SK-N-SH treated with all-trans-retinoic acid at 6 μM for 48 hours (cell line): ENCODE results near the gene ST6GALNAC1.

Experiments used
- ATAC-seq: fragments of 200-7000 bp; cut with Tn5 transposase; 3 replicates; pipeline ENCODE4 v1.9.1; 2020; ENCODE audit warnings: mild to moderate bottlenecking, moderate library complexity
- ARNTL ChIP-seq: fragments of 450-650 bp; formaldehyde crosslinking; IDR thresholded peaks from 2 replicates; pipeline ENCODE4 v1.5.0; 2020; ENCODE audit warnings: low read depth, mild to moderate bottlenecking, moderate library complexity, borderline replicate concordance
- BACH2 ChIP-seq: fragments of 250-450 bp; sonication (Bioruptor Pico); IDR thresholded peaks from 2 replicates; pipeline ENCODE4 v1.9.0; 2021; ENCODE audit warnings: mild to moderate bottlenecking, borderline replicate concordance
- CSDC2 ChIP-seq: fragments of 250-450 bp; sonication (Bioruptor Pico); IDR thresholded peaks from 2 replicates; pipeline ENCODE4 v1.5.0; 2020; ENCODE audit warnings: mild to moderate bottlenecking, moderate library complexity
- CSRNP3 ChIP-seq: fragments of 250-450 bp; sonication (Bioruptor Pico); IDR thresholded peaks from 2 replicates; pipeline ENCODE4 v1.5.1; 2021; ENCODE audit warnings: mild to moderate bottlenecking, moderate library complexity
- ESRRG ChIP-seq: fragments of 250-450 bp; sonication (Bioruptor Pico); IDR thresholded peaks from 2 replicates; pipeline ENCODE4 v1.6.1; 2021; ENCODE audit warnings: mild to moderate bottlenecking
- GLIS3 ChIP-seq: fragments of 250-450 bp; sonication (Bioruptor Pico); IDR thresholded peaks from 2 replicates; pipeline ENCODE4 v1.5.0; 2020; ENCODE audit warnings: mild to moderate bottlenecking, moderate library complexity
- OSR1 ChIP-seq: fragments of 250-450 bp; sonication (Bioruptor Pico); IDR thresholded peaks from 2 replicates; pipeline ENCODE4 v1.8.0; 2022; ENCODE audit warnings: moderate library complexity, mild to moderate bottlenecking, inconsistent platforms
- PATZ1 ChIP-seq: fragments of 250-450 bp; sonication (Bioruptor Pico); IDR thresholded peaks from 2 replicates; pipeline ENCODE4 v1.8.0; 2020; ENCODE audit warnings: mild to moderate bottlenecking, moderate library complexity, borderline replicate concordance
- POU6F1 ChIP-seq: fragments of 250-450 bp; sonication (Bioruptor Pico); IDR thresholded peaks from 2 replicates; pipeline ENCODE4 v1.8.0; 2021; ENCODE audit warnings: low read depth, mild to moderate bottlenecking, moderate library complexity, borderline replicate concordance
- PPARA ChIP-seq: fragments of 250-450 bp; sonication (Bioruptor Pico); IDR thresholded peaks from 2 replicates; pipeline ENCODE4 v1.5.0; 2020; ENCODE audit warnings: mild to moderate bottlenecking, borderline replicate concordance
- RARB ChIP-seq: fragments of 250-450 bp; sonication (Bioruptor Pico); IDR thresholded peaks from 2 replicates; pipeline ENCODE4 v1.8.0; 2021; ENCODE audit warnings: mild to moderate bottlenecking, moderate library complexity
- SNAI2 ChIP-seq: fragments of 250-450 bp; sonication (Bioruptor Pico); IDR thresholded peaks from 2 replicates; pipeline ENCODE4 v1.5.0; 2020; ENCODE audit warnings: mild to moderate bottlenecking, moderate library complexity
- TCF4 ChIP-seq: fragments of 250-450 bp; sonication (Bioruptor Pico); IDR thresholded peaks from 2 replicates; pipeline ENCODE4 v1.8.0; 2021; ENCODE audit warnings: mild to moderate bottlenecking, moderate library complexity, borderline replicate concordance
- TOX ChIP-seq: fragments of 250-450 bp; sonication (Bioruptor Pico); IDR thresholded peaks from 2 replicates; pipeline ENCODE4 v1.8.0; 2021; ENCODE audit warnings: mild to moderate bottlenecking, moderate library complexity, borderline replicate concordance
- TSHZ2 ChIP-seq: fragments of 250-450 bp; sonication (Bioruptor Pico); IDR thresholded peaks from 2 replicates; pipeline ENCODE4 v1.5.0; 2020; ENCODE audit warnings: mild to moderate bottlenecking, moderate library complexity
- ZC3H10 ChIP-seq: fragments of 250-450 bp; sonication (Bioruptor Pico); IDR thresholded peaks from 2 replicates; pipeline ENCODE4 v1.5.1; 2021; ENCODE audit warnings: mild to moderate bottlenecking, moderate library complexity
- ZFP3 ChIP-seq: fragments of 250-450 bp; sonication (Bioruptor Pico); IDR thresholded peaks from 2 replicates; pipeline ENCODE4 v1.5.0; 2020; ENCODE audit warnings: mild to moderate bottlenecking, moderate library complexity
- ZFP30 ChIP-seq: fragments of 450-650 bp; formaldehyde crosslinking; IDR thresholded peaks from 2 replicates; pipeline ENCODE4 v1.5.0; 2022; ENCODE audit warnings: mild to moderate bottlenecking, moderate library complexity
- ZNF565 ChIP-seq: fragments of 450-650 bp; formaldehyde crosslinking; conservative IDR thresholded peaks from 2 replicates; pipeline ENCODE4 v1.5.0; 2020; ENCODE audit warnings: low read depth, mild to moderate bottlenecking, moderate library complexity
- ZNF70 ChIP-seq: fragments of 450-650 bp; formaldehyde crosslinking; IDR thresholded peaks from 2 replicates; pipeline ENCODE4 v1.5.0; 2020; ENCODE audit warnings: mild to moderate bottlenecking, moderate library complexity
- ZNF8 ChIP-seq: fragments of 450-650 bp; formaldehyde crosslinking; IDR thresholded peaks from 2 replicates; pipeline ENCODE4 v1.5.0; 2020; ENCODE audit warnings: mild to moderate bottlenecking, moderate library complexity

Gene ST6GALNAC1

GRCh38 chr17:76577876-76578275, 65.7 kb downstream of the ST6GALNAC1 start:
- ATAC-seq: no peak
- TF ChIP-seq ZNF8 (CRISPR knock-in tag) (no peak), ZNF565 (CRISPR knock-in tag) (no peak), CSDC2 (CRISPR knock-in tag) (no peak), ZFP3 (CRISPR knock-in tag) (no peak), ZFP30 (CRISPR knock-in tag) (no peak), TOX (CRISPR knock-in tag) (no peak), PATZ1 (no peak), GLIS3 (CRISPR knock-in tag) (no peak), TSHZ2 (CRISPR knock-in tag) (no peak), PPARA (CRISPR knock-in tag) (no peak), SNAI2 (CRISPR knock-in tag) (no peak), POU6F1 (CRISPR knock-in tag) (no peak), ZNF70 (no peak), ZC3H10 (CRISPR knock-in tag) (no peak), ESRRG (no peak), BACH2 (no peak), ARNTL (CRISPR knock-in tag) (no peak), TCF4 (CRISPR knock-in tag) (no peak), CSRNP3 (CRISPR knock-in tag) (no peak)

GRCh38 chr17:76576189-76576588, 67.4 kb downstream of the ST6GALNAC1 start:
- ATAC-seq: no peak
- no peak for TF ChIP-seq ZNF8 (CRISPR knock-in tag)
- TF ChIP-seq RARB (CRISPR knock-in tag): no peak
- no peak for TF ChIP-seq ZNF70
- TF ChIP-seq SNAI2 (CRISPR knock-in tag): no peak
- TF ChIP-seq ESRRG: no peak
- no peak for TF ChIP-seq OSR1 (CRISPR knock-in tag)
- no peak for TF ChIP-seq CSRNP3 (CRISPR knock-in tag)

GRCh38 chr17:76575570-76575969, 68.0 kb downstream of the ST6GALNAC1 start:
- ATAC-seq: no peak
- no peak for TF ChIP-seq ESRRG
- TF ChIP-seq TSHZ2 (CRISPR knock-in tag): no peak
- TF ChIP-seq, all 23 proteins: peak for 0
